Trophoblast cell (in vitro differentiated cells and primary cell): ENCODE measurements around the gene UPK2.
"Not testable (repeated sequence)": the region's sequence is repeated elsewhere in the genome, so short reads cannot be mapped to it uniquely, and the experiment has no call there.

Experiments used
- DNase-seq, 2 donors: peaks; one replicate each; pipeline ENCODE4 v3.0.0-alpha.2; 2016
- H2AFZ ChIP-seq: 2 replicates; pipeline ENCODE4 v1.6.1; 2013; ENCODE audit warnings: low read length, moderate library complexity, mild to moderate bottlenecking; ENCODE audit not compliant: insufficient read depth, poor library complexity
- H2AK5ac ChIP-seq: 2 replicates; pipeline ENCODE4 v1.6.1; 2013; ENCODE audit warnings: mild to moderate bottlenecking, low read length
- H2BK120ac ChIP-seq: 2 replicates; pipeline ENCODE4 v1.6.1; 2013; ENCODE audit warnings: low read length, mild to moderate bottlenecking, moderate library complexity; ENCODE audit not compliant: insufficient read depth, poor library complexity
- H2BK12ac ChIP-seq: 2 replicates; pipeline ENCODE4 v1.6.1; 2013; ENCODE audit warnings: mild to moderate bottlenecking, low read length, moderate library complexity
- H2BK5ac ChIP-seq: 2 replicates; pipeline ENCODE4 v1.6.1; 2013; ENCODE audit warnings: low read length, low read depth, moderate library complexity, mild to moderate bottlenecking; ENCODE audit not compliant: poor library complexity
- H3K14ac ChIP-seq: 2 replicates; pipeline ENCODE4 v1.6.1; 2013; ENCODE audit warnings: mild to moderate bottlenecking, low read length
- H3K18ac ChIP-seq: 2 replicates; pipeline ENCODE4 v1.6.1; 2013; ENCODE audit warnings: mild to moderate bottlenecking, low read length
- H3K23ac ChIP-seq: 2 replicates; pipeline ENCODE4 v1.6.1; 2013; ENCODE audit warnings: low read length
- H3K27ac ChIP-seq: 2 replicates; pipeline ENCODE4 v1.5.1; 2013; ENCODE audit warnings: low read depth, mild to moderate bottlenecking, inconsistent platforms, low read length, moderate library complexity
- H3K27me3 ChIP-seq: 2 replicates; pipeline ENCODE4 v1.6.1; 2013; ENCODE audit warnings: inconsistent platforms, mild to moderate bottlenecking, low read length, moderate library complexity; ENCODE audit not compliant: insufficient read depth
- H3K36me3 ChIP-seq, 2 experiments: 1 replicate in 1 of 2; 2 replicates in 1 of 2; pipeline ENCODE4 v1.6.1; 2013; ENCODE audit warnings: low read length in 2 of 2, mild to moderate bottlenecking in 2 of 2, moderate library complexity in 1 of 2; ENCODE audit not compliant: insufficient read depth in 2 of 2, control insufficient read depth in 1 of 2
- H3K4ac ChIP-seq: 2 replicates; pipeline ENCODE4 v1.6.1; 2013; ENCODE audit warnings: low read depth, mild to moderate bottlenecking, low read length, moderate library complexity
- H3K4me1 ChIP-seq, 2 experiments: 1 replicate in 1 of 2; 2 replicates in 1 of 2; pipeline ENCODE4 v1.6.1; 2013; ENCODE audit warnings: low read length in 2 of 2, mild to moderate bottlenecking in 2 of 2, moderate library complexity in 1 of 2; ENCODE audit not compliant: insufficient read depth in 2 of 2, control insufficient read depth in 1 of 2
- H3K4me2 ChIP-seq: 2 replicates; pipeline ENCODE4 v1.6.1; 2013; ENCODE audit warnings: inconsistent platforms, mild to moderate bottlenecking, low read length, moderate library complexity
- H3K4me3 ChIP-seq: 2 replicates; pipeline ENCODE4 v1.5.1; 2013; ENCODE audit warnings: mild to moderate bottlenecking, low read depth, low read length, inconsistent platforms
- H3K79me1 ChIP-seq: one replicate; pipeline ENCODE4 v1.6.1; 2013; ENCODE audit warnings: low read length
- H3K79me2 ChIP-seq: 2 replicates; pipeline ENCODE4 v1.6.1; 2013; ENCODE audit warnings: low read length, mild to moderate bottlenecking; ENCODE audit not compliant: control insufficient read depth, insufficient read depth, poor library complexity
- H3K9ac ChIP-seq: 2 replicates; pipeline ENCODE4 v1.6.1; 2013; ENCODE audit warnings: mild to moderate bottlenecking, low read length
- H3K9me3 ChIP-seq: 2 replicates; pipeline ENCODE4 v1.6.1; 2013; ENCODE audit warnings: low read depth, mild to moderate bottlenecking, control low read depth, inconsistent platforms, low read length; ENCODE audit not compliant: insufficient read depth
- H4K12ac ChIP-seq: 2 replicates; pipeline ENCODE4 v1.6.1; 2013; ENCODE audit warnings: low read depth, mild to moderate bottlenecking, low read length, moderate library complexity
- H4K8ac ChIP-seq: 2 replicates; pipeline ENCODE4 v1.6.1; 2013; ENCODE audit warnings: low read depth, mild to moderate bottlenecking, low read length, moderate library complexity
- H4K91ac ChIP-seq: one replicate; pipeline ENCODE4 v1.6.1; 2013; ENCODE audit warnings: low read depth, mild to moderate bottlenecking, low read length, moderate library complexity
- WGBS: extraction: QIAGEN DNeasy Blood & Tissue Kit; methylation state at CpG from one replicate; pipeline ENCODE4 v1.1.7; 2013; ENCODE audit warnings: missing lambda C conversion rate; ENCODE audit not compliant: insufficient read length, insufficient coverage; ENCODE audit errors: extremely low coverage; 5-methylcytosine and 5-hydroxymethylcytosine counted together

UPK2 gene

DNA sequence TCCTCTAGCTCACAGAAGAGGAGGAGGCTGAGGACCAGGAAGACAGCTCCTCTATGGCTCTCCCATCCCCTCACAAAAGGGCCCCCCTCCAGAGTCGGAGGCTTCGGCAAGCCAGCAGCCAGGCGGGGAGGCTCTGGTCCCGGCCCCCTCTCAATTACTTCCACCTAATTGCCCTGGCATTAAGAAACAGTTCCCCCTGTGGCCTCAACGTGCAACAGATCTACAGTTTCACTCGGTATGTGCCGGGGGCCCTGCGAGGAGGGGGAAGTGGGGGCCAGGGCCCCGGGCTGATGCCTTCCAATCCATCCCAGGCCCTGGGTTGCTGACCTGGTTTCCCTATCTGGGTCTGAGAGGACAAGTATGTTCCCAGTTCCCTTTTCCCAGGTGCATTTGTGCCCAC is 23.3 kb downstream of the UPK2 start:
- no peak overlapping the region for H3K18ac ChIP-seq
- H2BK5ac ChIP-seq = no peak overlapping the region
- no CpG with 5 or more reads among the region's 9 CpGs for WGBS
- H3K14ac ChIP-seq = no peak overlapping the region
- peaks cover 1% of the 10 kb centered on the region for H3K9me3 ChIP-seq
- H3K27ac ChIP-seq = no peak overlapping the region
- H2BK12ac ChIP-seq = no peak overlapping the region
- no peak overlapping the region for H4K12ac ChIP-seq
- no peak overlapping the region for H3K9ac ChIP-seq
- H3K79me1 ChIP-seq = no peaks in the 10 kb centered on the region
- no peak overlapping the region for H3K23ac ChIP-seq
- H3K4me2 ChIP-seq = no peak overlapping the region
- no peak overlapping the region for H2AK5ac ChIP-seq
- no peak for DNase-seq
- no peaks in the 10 kb centered on the region for H3K36me3 ChIP-seq
- no peak overlapping the region for H2AFZ ChIP-seq
- H3K4ac ChIP-seq = no peak overlapping the region
- H3K4me1 ChIP-seq = peaks cover 0 to 2% of the 10 kb centered on the region in 2 experiments
- no peak overlapping the region for H3K4me3 ChIP-seq
- H3K27me3 ChIP-seq = no peaks in the 10 kb centered on the region
- H2BK120ac ChIP-seq = no peak overlapping the region
- H4K91ac ChIP-seq = no peak overlapping the region
- H3K79me2 ChIP-seq = no peaks in the 10 kb centered on the region
- H4K8ac ChIP-seq = no peak overlapping the region

DNA sequence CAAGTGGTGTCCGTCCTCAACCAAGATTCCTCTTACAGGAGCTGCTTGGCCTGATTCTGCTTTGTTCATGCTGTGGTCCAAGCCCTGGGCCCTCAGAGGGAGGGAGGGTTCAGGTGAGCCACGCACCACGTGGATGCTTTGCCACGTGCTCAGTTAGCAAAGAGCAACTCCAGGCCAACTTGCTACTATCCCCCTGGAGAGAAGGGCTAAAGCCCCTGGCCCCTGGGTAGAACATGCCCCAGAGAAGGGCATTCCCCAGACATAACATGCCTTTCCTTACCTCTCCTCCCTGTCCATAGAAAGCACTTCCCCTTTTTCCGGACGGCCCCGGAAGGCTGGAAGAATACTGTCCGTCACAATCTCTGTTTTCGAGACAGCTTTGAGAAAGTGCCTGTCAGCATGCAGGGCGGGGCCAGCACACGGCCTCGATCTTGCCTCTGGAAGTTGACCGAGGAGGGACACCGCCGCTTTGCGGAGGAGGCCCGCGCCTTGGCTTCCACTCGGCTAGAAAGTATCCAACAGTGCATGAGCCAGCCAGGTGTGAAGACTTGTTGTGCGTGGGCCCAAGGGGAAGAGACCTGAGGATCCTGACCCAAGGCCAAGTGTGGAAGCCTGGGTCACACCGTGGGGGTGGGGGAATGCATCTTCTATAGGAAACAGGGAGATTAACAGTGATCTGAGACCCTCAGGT is 24.2 kb downstream of the UPK2 start:
- Histone ChIP-seq H3K4me2 (no peak overlapping the region), H3K79me1 (no peaks in the 10 kb centered on the region), H3K27me3 (no peaks in the 10 kb centered on the region), H4K91ac (no peak overlapping the region), H3K9ac (no peak overlapping the region), H3K18ac (no peak overlapping the region), H2AK5ac (no peak overlapping the region), H2BK120ac (no peak overlapping the region), H3K14ac (no peak overlapping the region), H3K4me1 (peaks cover 0 to 2% of the 10 kb centered on the region in 2 experiments), H2BK12ac (no peak overlapping the region), H3K36me3 (no peaks in the 10 kb centered on the region), H3K27ac (no peak overlapping the region), H2AFZ (no peak overlapping the region), H3K79me2 (no peaks in the 10 kb centered on the region), H2BK5ac (no peak overlapping the region), H3K9me3 (peaks cover 1% of the 10 kb centered on the region), H4K8ac (no peak overlapping the region), H3K4me3 (no peak overlapping the region), H3K23ac (no peak overlapping the region), H3K4ac (no peak overlapping the region), H4K12ac (no peak overlapping the region)
- peak in 1 of 2 donors; percentile 48 for DNase-seq
- WGBS = no CpG with 5 or more reads among the region's 21 CpGs

DNA sequence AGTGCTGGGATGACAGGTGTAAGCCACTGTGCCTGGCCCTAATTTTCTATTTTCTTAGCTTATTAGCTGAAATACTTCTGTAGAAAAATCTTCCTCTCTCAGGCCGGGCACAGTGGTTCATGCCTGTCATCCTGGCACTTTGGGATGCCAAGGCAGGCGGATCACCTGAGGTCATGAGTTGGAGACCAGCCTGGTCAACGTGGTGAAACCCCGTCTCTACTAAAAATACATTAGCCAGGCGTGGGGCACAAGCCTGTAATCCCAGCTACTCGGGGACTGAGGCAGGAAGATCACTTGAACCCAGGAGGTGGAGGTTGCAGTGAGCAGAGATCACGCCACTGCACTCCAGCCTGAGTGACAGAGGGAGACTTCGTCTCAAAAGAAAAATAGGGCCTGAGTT is 28.2 kb downstream of the UPK2 start:
- not testable (repeated sequence) for H4K91ac ChIP-seq, H2AFZ ChIP-seq, H3K18ac ChIP-seq, H2AK5ac ChIP-seq, H3K23ac ChIP-seq, H4K8ac ChIP-seq, H3K14ac ChIP-seq, H3K36me3 ChIP-seq, H3K9ac ChIP-seq, H3K79me2 ChIP-seq, H2BK120ac ChIP-seq, DNase-seq, H2BK5ac ChIP-seq, H3K4me3 ChIP-seq, H3K4me1 ChIP-seq, H3K4ac ChIP-seq, H4K12ac ChIP-seq, H3K27me3 ChIP-seq, H3K79me1 ChIP-seq, H3K9me3 ChIP-seq, H2BK12ac ChIP-seq, H3K27ac ChIP-seq, H3K4me2 ChIP-seq
- no CpG with 5 or more reads among the region's 8 CpGs for WGBS

DNA sequence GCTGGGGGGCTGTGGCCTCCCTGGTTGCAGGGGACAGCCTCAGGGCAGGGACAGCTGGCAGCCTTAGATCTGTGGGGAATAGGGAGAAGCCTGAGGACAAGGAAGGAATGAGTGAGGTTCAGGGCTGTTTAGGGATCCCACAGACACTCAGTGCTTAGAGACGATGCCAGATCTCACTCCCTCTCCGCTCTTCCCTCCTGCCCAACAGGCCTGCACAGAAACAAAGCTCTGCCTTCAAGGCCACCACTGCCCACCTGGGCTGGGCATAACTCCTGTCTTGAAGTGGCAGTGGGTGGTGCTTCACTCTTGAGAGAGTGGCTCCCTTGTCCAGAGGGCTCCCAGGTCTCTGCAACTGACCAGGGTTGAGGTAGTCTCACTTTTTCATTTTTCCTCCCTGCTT is 28.7 kb downstream of the UPK2 start:
- no peaks in the 10 kb centered on the region for H3K79me2 ChIP-seq
- H3K4me3 ChIP-seq = no peak overlapping the region
- no peaks in the 10 kb centered on the region for H3K36me3 ChIP-seq
- H3K9me3 ChIP-seq = peaks cover 1% of the 10 kb centered on the region
- H2AK5ac ChIP-seq = no peak overlapping the region
- H3K27ac ChIP-seq = no peak overlapping the region
- H3K4me2 ChIP-seq = no peak overlapping the region
- no peak overlapping the region for H4K91ac ChIP-seq
- no peak overlapping the region for H3K23ac ChIP-seq
- no peak overlapping the region for H4K12ac ChIP-seq
- peaks cover 0 to 5% of the 10 kb centered on the region in 2 experiments for H3K4me1 ChIP-seq
- no peak for DNase-seq
- no peak overlapping the region for H3K4ac ChIP-seq
- H3K79me1 ChIP-seq = peaks cover 3% of the 10 kb centered on the region
- H2BK12ac ChIP-seq = no peak overlapping the region
- no CpG with 5 or more reads among the region's 2 CpGs for WGBS
- H3K9ac ChIP-seq = no peak overlapping the region
- no peak overlapping the region for H3K18ac ChIP-seq
- H4K8ac ChIP-seq = no peak overlapping the region
- H3K27me3 ChIP-seq = no peaks in the 10 kb centered on the region
- no peak overlapping the region for H2AFZ ChIP-seq
- H3K14ac ChIP-seq = no peak overlapping the region
- H2BK5ac ChIP-seq = no peak overlapping the region
- no peak overlapping the region for H2BK120ac ChIP-seq
